GM12878 (cell line): ENCODE data around the gene HNRNPA0. TPM values are rescaled to one million over a fixed set of nuclear protein-coding genes. Genes with fewer than 3 reads are reported as not detected.

Source experiments
- ATAC-seq: fragments of 200-7000 bp; cut with Tn5 transposase; 3 replicates; pipeline ENCODE4 v1.9.1; 2020; ENCODE audit warnings: mild to moderate bottlenecking, moderate library complexity
- BruUV-seq: library from RNA; stranded (reverse); fragments of 400-500 nt; replicated peaks from 2 replicates; lab custom pipeline; 2021; lab: Mats Ljungman, UMichigan
- CTCF ChIA-PET: fragments of 300-600 bp; sonication (Branson Sonifier 250); formaldehyde crosslinking; extraction: SDS; loops from one replicate; lab custom pipeline; 2021; ENCODE audit warnings: inconsistent platforms; lab: Yijun Ruan, JAX
- POLR2A ChIA-PET: fragments of 350-600 bp; formaldehyde crosslinking; extraction: SDS; loops from one replicate; lab custom pipeline; 2021; ENCODE audit warnings: inconsistent platforms; lab: Charles Lee
- RAD21 ChIA-PET: fragments of 300-600 bp; sonication (Branson Sonifier 250); formaldehyde crosslinking; loops from one replicate; lab custom pipeline; 2023; ENCODE audit warnings: antibody characterized with exemption; ENCODE audit not compliant: unreplicated experiment; lab: Charles Lee
- SMC1A ChIA-PET: fragments of 300-600 bp; sonication (Branson Sonifier 250); formaldehyde crosslinking; loops from one replicate; lab custom pipeline; 2023; ENCODE audit not compliant: unreplicated experiment, uncharacterized antibody; lab: Charles Lee
- DNase-seq: peaks from one replicate; pipeline ENCODE4 v3.0.0-alpha.2; 2011; ENCODE audit warnings: low read depth, low spot score
- FAIRE-seq: peaks from 3 replicates; lab custom pipeline; 2011; peaks lifted over from hg19 to GRCh38; lab: Jason Lieb, UNC
- H2AFZ ChIP-seq: 2 replicates; pipeline ENCODE4 v1.6.0; 2011; ENCODE audit warnings: low read depth, low read length, control low read depth; ENCODE audit not compliant: control insufficient read depth
- H3K27ac ChIP-seq: 2 replicates; pipeline ENCODE4 v1.5.1; 2011; ENCODE audit warnings: control low read depth; ENCODE audit not compliant: control insufficient read depth, insufficient read depth
- H3K27me3 ChIP-seq, 2 experiments: replicated peaks in 1 of 2; 2 replicates each; pipeline versions ENCODE4 v1.6.0 to v1.6.1; 2011; ENCODE audit warnings: low read length in 1 of 2; ENCODE audit not compliant: control insufficient read depth in 2 of 2, insufficient read depth in 2 of 2
- H3K36me3 ChIP-seq, 2 experiments: 2 replicates each; pipeline ENCODE4 v1.5.1; 2011; ENCODE audit warnings: low read length in 1 of 2; ENCODE audit not compliant: control insufficient read depth in 2 of 2, insufficient read depth in 2 of 2
- H3K4me1 ChIP-seq: 2 replicates; pipeline ENCODE4 v1.6.1; 2011; ENCODE audit warnings: mild to moderate bottlenecking, low read length, moderate library complexity, mixed read lengths; ENCODE audit not compliant: control insufficient read depth, insufficient read depth
- H3K4me2 ChIP-seq: 2 replicates; pipeline ENCODE4 v1.6.0; 2011; ENCODE audit warnings: control low read depth; ENCODE audit not compliant: control insufficient read depth, insufficient read depth
- H3K4me3 ChIP-seq: fragments of 200-600 bp; sonication (generic); 2 replicates; pipeline ENCODE4 v1.5.1; 2016
- H3K79me2 ChIP-seq: 2 replicates; pipeline ENCODE4 v1.6.0; 2011; ENCODE audit warnings: low read length; ENCODE audit not compliant: control insufficient read depth, insufficient read depth
- H3K9ac ChIP-seq: 2 replicates; pipeline ENCODE4 v1.8.0; 2011; ENCODE audit warnings: low read length, control low read depth, mixed read lengths; ENCODE audit not compliant: control insufficient read depth, insufficient read depth
- H3K9me3 ChIP-seq: replicated peaks from 3 replicates; pipeline ENCODE4 v1.5.1; 2011; ENCODE audit warnings: mild to moderate bottlenecking, low read length; ENCODE audit not compliant: control insufficient read depth, insufficient read depth
- H4K20me1 ChIP-seq: 2 replicates; pipeline ENCODE4 v1.6.0; 2011; ENCODE audit not compliant: control insufficient read depth, insufficient read depth
- ATF3 ChIP-seq: IDR thresholded peaks from 2 replicates; pipeline ENCODE4 v1.6.1; 2011; ENCODE audit warnings: low read depth, mild to moderate bottlenecking, low read length, moderate library complexity, borderline replicate concordance; ENCODE audit errors: extremely low read depth
- BCL11A ChIP-seq: IDR thresholded peaks from 2 replicates; pipeline ENCODE4 v1.6.1; 2011; ENCODE audit warnings: low read depth, low read length
- BHLHE40 ChIP-seq, 2 experiments: fragments of 450-650 bp in 1 of 2; IDR thresholded peaks; 2 replicates each; pipeline ENCODE4 v1.6.1; 2011 to 2017; ENCODE audit warnings: low read depth in 2 of 2, borderline replicate concordance in 1 of 2, improper control_type of control experiment in 1 of 2, low read length in 1 of 2, mild to moderate bottlenecking in 1 of 2
- CBX3 ChIP-seq: fragments of 200-600 bp; sonication (generic); IDR thresholded peaks from 2 replicates; pipeline ENCODE4 v1.6.1; 2016; ENCODE audit warnings: low read depth, borderline replicate concordance
- CHD2 ChIP-seq: IDR thresholded peaks from 2 replicates; pipeline ENCODE4 v1.6.1; 2011; ENCODE audit warnings: low read depth, low read length, improper control_type of control experiment, borderline replicate concordance
- E2F4 ChIP-seq: IDR thresholded peaks from 2 replicates; pipeline ENCODE4 v1.6.1; 2012; ENCODE audit warnings: low read depth, low read length, improper control_type of control experiment
- EGR1 ChIP-seq, 2 experiments: IDR thresholded peaks; 1 replicate in 1 of 2; 2 replicates in 1 of 2; pipeline ENCODE4 v1.6.1; 2011 to 2012; ENCODE audit warnings: low read depth in 2 of 2, low read length in 2 of 2, borderline replicate concordance in 1 of 2, mild to moderate bottlenecking in 1 of 2, moderate library complexity in 1 of 2
- ELK1 ChIP-seq: IDR thresholded peaks from 2 replicates; pipeline ENCODE4 v1.6.1; 2012; ENCODE audit warnings: low read depth, low read length, improper control_type of control experiment
- PML ChIP-seq: IDR thresholded peaks from 2 replicates; pipeline ENCODE4 v1.6.1; 2012; ENCODE audit warnings: low read length, inconsistent platforms
- SMC3 ChIP-seq: IDR thresholded peaks from 2 replicates; pipeline ENCODE4 v1.6.1; 2011; ENCODE audit warnings: low read length, improper control_type of control experiment, borderline replicate concordance
- SREBF1 ChIP-seq: IDR thresholded peaks from 2 replicates; pipeline ENCODE4 v1.6.1; 2012; ENCODE audit warnings: mild to moderate bottlenecking, low read length
- TCF12 ChIP-seq: IDR thresholded peaks from 2 replicates; pipeline ENCODE4 v1.6.1; 2011; ENCODE audit warnings: low read depth, mild to moderate bottlenecking, low read length
- ZNF274 ChIP-seq: IDR thresholded peaks from one replicate; pipeline ENCODE4 v1.8.0; 2011; ENCODE audit not compliant: insufficient read length, insufficient read depth
- WGBS: methylation state at CpG from one replicate; pipeline ENCODE4 v1.1.6; 2016; ENCODE audit warnings: low lambda C conversion rate; ENCODE audit not compliant: insufficient replicate concordance, insufficient coverage; ENCODE audit errors: missing lambda C conversion rate; 5-methylcytosine and 5-hydroxymethylcytosine counted together
- in situ Hi-C: fragments of 300-500 bp; cut with MboI; formaldehyde crosslinking; loops from 9 replicates; pipeline ENCODE4 v1.14.3; 2018; ENCODE audit warnings: mixed read lengths
- intact Hi-C: fragments of 100-400 bp; cut with micrococcal nuclease; formaldehyde crosslinking; loops from one replicate; pipeline ENCODE4 v1.14.2; 2022; ENCODE audit not compliant: unreplicated experiment
- polyA plus RNA-seq, 11 experiments: library from polyadenylated mRNA; depleted of rRNA in 4 of 11; unstranded in 6 of 11; stranded (reverse) in 5 of 11; fragments of >200 nt; fragmentation: Nextera tagmentation in 4 of 11; fragmentation: Illumina TruSeq in 1 of 11; extraction: Ambion mirVana in 4 of 11; extraction: Trizol in 1 of 11; gene quantifications; 1 replicate in 1 of 11; 2 replicates in 10 of 11; pipeline versions ENCODE4 v1.2.1 to v1.2.3, GENCODE V29; 2011 to 2016; ENCODE audit warnings: inconsistent platforms in 2 of 11, missing spikeins in 2 of 11, low read depth in 1 of 11
- total RNA-seq, 4 experiments: library from RNA; depleted of rRNA in 3 of 4; stranded (reverse); fragments of >200 nt in 3 of 4; fragmentation: Illumina TruSeq in 1 of 4; extraction: Trizol in 1 of 4; gene quantifications; 2 replicates each; pipeline versions ENCODE4 v1.2.1 to v1.2.3, GENCODE V29; 2013 to 2021
- TF ChIP-seq, protein P1 (sequence below): fragments of 450-650 bp; IDR thresholded peaks from 2 replicates; pipeline ENCODE4 v1.6.1; 2017; ENCODE audit warnings: mild to moderate bottlenecking, moderate library complexity
- TF ChIP-seq, protein P2 (sequence below): IDR thresholded peaks from 2 replicates; pipeline ENCODE4 v1.6.1; 2012; ENCODE audit warnings: low read depth, low read length, improper control_type of control experiment

HNRNPA0 gene
- total and polyA plus RNA-seq, 10 of the 15 experiments (the other 5 are each of a cell fraction or from before 2014, with no cell fraction given): 6.3 to 45.0 (median 12.5) TPM

DNA sequence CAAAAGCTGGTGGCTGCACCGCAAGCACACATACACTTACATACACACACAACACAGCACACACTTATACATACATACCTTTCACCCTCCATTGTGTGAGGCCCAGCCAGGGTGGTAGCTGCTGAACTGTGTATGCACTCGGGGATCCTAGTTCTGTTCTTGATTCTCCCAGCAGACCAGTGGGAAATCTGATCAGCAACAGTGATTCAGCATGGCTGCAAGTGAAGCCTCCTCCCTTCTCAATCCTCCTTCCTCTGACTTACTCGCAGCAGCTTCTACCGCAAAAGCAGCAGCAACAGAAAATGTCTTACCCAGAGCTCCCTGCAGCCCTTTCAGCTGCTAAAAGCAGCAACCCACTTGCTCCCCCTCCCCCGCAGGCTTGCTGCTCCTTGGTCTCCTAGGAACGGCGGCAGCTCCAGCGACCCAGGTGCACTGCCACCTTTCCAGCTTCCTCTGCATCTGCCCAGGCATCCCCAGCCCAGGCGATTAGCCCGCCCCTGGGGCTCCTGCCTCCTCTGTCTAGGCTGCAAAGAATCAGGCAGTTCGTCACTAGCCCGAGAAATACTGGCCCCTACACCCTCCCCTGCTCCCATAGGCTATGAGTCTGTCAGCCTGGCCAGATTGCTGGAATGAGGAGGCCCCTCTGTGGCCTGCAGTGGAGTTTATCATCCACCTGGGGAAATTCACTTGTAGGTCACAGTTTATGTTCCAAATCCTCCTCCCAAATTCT is 18.4 kb downstream of the HNRNPA0 start, which contains the start of gene KLHL3:
Gene KLHL3 (minus strand): TSS at position 535 of the 730 bp plus-strand sequence. CDS start 443 bp downstream, at position 92.
- H3K36me3 ChIP-seq: no peaks in the 10 kb centered on the region
- WGBS: 38% methylated on average over 12 of the region's 12 CpGs
- H3K27ac ChIP-seq: peak within 1 kb of the TSS; percentile 86
- no peaks in the 10 kb centered on the region for H3K27me3 ChIP-seq
- H4K20me1 ChIP-seq: no peaks in the 10 kb centered on the region
- peaks cover 8% of the 10 kb centered on the region for H3K79me2 ChIP-seq
- no peaks in the 10 kb centered on the region; the same call in 2 of the 3 replicates for H3K9me3 ChIP-seq
- FAIRE-seq (no peak), ATAC-seq (peak; percentile 74), DNase-seq (no peak)
- CTCF ChIA-PET: interaction anchor here (0.8 to 18.4 kb wide), 16 partner anchors 9 to 301 kb away, joined by 3 to 619 read pairs (median 4); partner anchors contain the start of gene HNRNPA0
- POLR2A ChIA-PET: interaction anchor here (0.9 to 1.6 kb wide), 5 partner anchors 10 to 70 kb away, joined by 3 to 9 read pairs (median 4); no protein-coding TSS in a partner anchor
- peak within 1 kb of the TSS; percentile 11 for H2AFZ ChIP-seq
- intact Hi-C loops (no loop called here), in situ Hi-C loops (loop anchor here (5.0 kb wide), 1 partner anchor 78 kb away; no protein-coding TSS in a partner anchor)
- peaks cover 15% of the 10 kb centered on the region for H3K4me1 ChIP-seq
- peak within 1 kb of the TSS; percentile 61 for H3K4me3 ChIP-seq
- peak within 1 kb of the TSS; percentile 52 for H3K9ac ChIP-seq
- SMC1A ChIA-PET: interaction anchor here (0.7 to 4.4 kb wide), 14 partner anchors 8 to 108 kb away, joined by 3 to 56 read pairs (median 4); no protein-coding TSS in a partner anchor
- RAD21 ChIA-PET: interaction anchor here (0.9 to 3.2 kb wide), 7 partner anchors 9 to 106 kb away, joined by 4 to 28 read pairs (median 7); no protein-coding TSS in a partner anchor
- BruUV-seq: TSS peak; percentile 53
- peak within 1 kb of the TSS; percentile 88 for H3K4me2 ChIP-seq
- TF ChIP-seq CBX3 (no peak), E2F4 (no peak), SREBF1 (no peak), BCL11A (no peak), EGR1 (IDR thresholded peaks at IDR 0.05; ENCODE audit: borderline replicate concordance in 1 of 2, low read depth in 2 of 2, low read length in 2 of 2) (peak in 1 of 2 experiments; percentile 42; a peak in 1 of 3 replicates), CHD2 (no peak), ZNF274 (no peak), ELK1 (no peak), BHLHE40 (IDR thresholded peaks at IDR 0.05; ENCODE audit: borderline replicate concordance in 1 of 2, low read depth in 2 of 2, low read length in 1 of 2) (no peak), ATF3 (no peak), SMC3 (peak; percentile 24; the same call in 1 of the 2 replicates), PML (no peak), TCF12 (0 out of 2 replicates have a peak, but pooled peaks have one; percentile 31)
- TF ChIP-seq, protein P1, sequence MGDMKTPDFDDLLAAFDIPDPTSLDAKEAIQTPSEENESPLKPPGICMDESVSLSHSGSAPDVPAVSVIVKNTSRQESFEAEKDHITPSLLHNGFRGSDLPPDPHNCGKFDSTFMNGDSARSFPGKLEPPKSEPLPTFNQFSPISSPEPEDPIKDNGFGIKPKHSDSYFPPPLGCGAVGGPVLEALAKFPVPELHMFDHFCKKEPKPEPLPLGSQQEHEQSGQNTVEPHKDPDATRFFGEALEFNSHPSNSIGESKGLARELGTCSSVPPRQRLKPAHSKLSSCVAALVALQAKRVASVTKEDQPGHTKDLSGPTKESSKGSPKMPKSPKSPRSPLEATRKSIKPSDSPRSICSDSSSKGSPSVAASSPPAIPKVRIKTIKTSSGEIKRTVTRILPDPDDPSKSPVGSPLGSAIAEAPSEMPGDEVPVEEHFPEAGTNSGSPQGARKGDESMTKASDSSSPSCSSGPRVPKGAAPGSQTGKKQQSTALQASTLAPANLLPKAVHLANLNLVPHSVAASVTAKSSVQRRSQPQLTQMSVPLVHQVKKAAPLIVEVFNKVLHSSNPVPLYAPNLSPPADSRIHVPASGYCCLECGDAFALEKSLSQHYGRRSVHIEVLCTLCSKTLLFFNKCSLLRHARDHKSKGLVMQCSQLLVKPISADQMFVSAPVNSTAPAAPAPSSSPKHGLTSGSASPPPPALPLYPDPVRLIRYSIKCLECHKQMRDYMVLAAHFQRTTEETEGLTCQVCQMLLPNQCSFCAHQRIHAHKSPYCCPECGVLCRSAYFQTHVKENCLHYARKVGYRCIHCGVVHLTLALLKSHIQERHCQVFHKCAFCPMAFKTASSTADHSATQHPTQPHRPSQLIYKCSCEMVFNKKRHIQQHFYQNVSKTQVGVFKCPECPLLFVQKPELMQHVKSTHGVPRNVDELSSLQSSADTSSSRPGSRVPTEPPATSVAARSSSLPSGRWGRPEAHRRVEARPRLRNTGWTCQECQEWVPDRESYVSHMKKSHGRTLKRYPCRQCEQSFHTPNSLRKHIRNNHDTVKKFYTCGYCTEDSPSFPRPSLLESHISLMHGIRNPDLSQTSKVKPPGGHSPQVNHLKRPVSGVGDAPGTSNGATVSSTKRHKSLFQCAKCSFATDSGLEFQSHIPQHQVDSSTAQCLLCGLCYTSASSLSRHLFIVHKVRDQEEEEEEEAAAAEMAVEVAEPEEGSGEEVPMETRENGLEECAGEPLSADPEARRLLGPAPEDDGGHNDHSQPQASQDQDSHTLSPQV: no peak
- TF ChIP-seq, protein P2, sequence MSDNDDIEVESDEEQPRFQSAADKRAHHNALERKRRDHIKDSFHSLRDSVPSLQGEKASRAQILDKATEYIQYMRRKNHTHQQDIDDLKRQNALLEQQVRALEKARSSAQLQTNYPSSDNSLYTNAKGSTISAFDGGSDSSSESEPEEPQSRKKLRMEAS: no peak
